ENCODE results near the gene CLSTN2. TPM values are rescaled to one million over a fixed set of nuclear protein-coding genes. Genes with fewer than 3 reads are reported as not detected.

CLSTN2 gene
- total and polyA plus RNA-seq, 2 of the 8 experiments (the other 6 are each of a cell fraction or from before 2014, with no cell fraction given), result 0.39 to 0.52 TPM

- TF ChIP-seq POU5F1 (IDR thresholded peaks at IDR 0.05; ENCODE audit: low read depth, low read length), result no peak
- no peak for TF ChIP-seq RXRA (IDR thresholded peaks at IDR 0.05; ENCODE audit: insufficient read depth, low read depth, low read length)
- no peak for TF ChIP-seq ATF3 (IDR thresholded peaks at IDR 0.05; ENCODE audit: insufficient read depth, low read depth, low read length)
Observed at GRCh38 chr3:140626856-140627255, 691.9 kb downstream of the CLSTN2 start (continued).

Small RNAs within 50 kb of the gene (small RNA-seq; reads per million reads assigned to genes)
- not detected for gene AC048346.1 (ENCODE audit: insufficient read depth)

All from H1 (cell line).